Esophagus muscularis mucosa (tissue), 3 donors: Measurements from ENCODE around the gene FRMD1.

ENCODE experiments used
- CTCF ChIP-seq, 3 experiments: fragments of 200-600 bp in 2 of 3; fragments of 450-650 bp in 1 of 3; sonication (generic) in 2 of 3; IDR thresholded peaks; one replicate each; pipeline ENCODE4 v1.5.1; 2017 to 2019; ENCODE audit warnings: antibody characterized with exemption in 3 of 3, mild to moderate bottlenecking in 2 of 3, moderate library complexity in 1 of 3
- POLR2A ChIP-seq: fragments of 450-650 bp; IDR thresholded peaks from one replicate; pipeline ENCODE4 v1.6.1; 2017; ENCODE audit warnings: antibody characterized with exemption, moderate library complexity, mild to moderate bottlenecking, low read depth
- POLR2AphosphoS5 ChIP-seq, 2 donors: sonication (generic); formaldehyde crosslinking; IDR thresholded peaks; one replicate each; pipeline ENCODE4 v1.6.1; 2017; ENCODE audit warnings: antibody characterized with exemption in 2 of 2

- TF ChIP-seq POLR2A (no peak), CTCF (IDR thresholded peaks at IDR 0.05) (no peak), POLR2AphosphoS5 (IDR thresholded peaks at IDR 0.05) (no peak)
Observed at GRCh38 chr6:168055696-168056489, 23.1 kb downstream of the FRMD1 start.
